DMS 273 treated with DMSO at 0.1 percent for 48 hours (cell line): ENCODE measurements around the gene C5AR1.
"Not testable (repeated sequence)": the region's sequence is repeated elsewhere in the genome, so short reads cannot be mapped to it uniquely, and the experiment has no call there.

Experiments
- DNase-seq: peaks from one replicate; lab custom pipeline; 2025; lab: John Stamatoyannopoulos, UW

Gene C5AR1

GRCh38 chr19:47309608-47310007 is at the start of gene C5AR1:
Gene C5AR1 (plus strand): TSS chr19:47309861. CDS start chr19:47309896, 35 bp downstream.
- no peak for DNase-seq

DNA sequence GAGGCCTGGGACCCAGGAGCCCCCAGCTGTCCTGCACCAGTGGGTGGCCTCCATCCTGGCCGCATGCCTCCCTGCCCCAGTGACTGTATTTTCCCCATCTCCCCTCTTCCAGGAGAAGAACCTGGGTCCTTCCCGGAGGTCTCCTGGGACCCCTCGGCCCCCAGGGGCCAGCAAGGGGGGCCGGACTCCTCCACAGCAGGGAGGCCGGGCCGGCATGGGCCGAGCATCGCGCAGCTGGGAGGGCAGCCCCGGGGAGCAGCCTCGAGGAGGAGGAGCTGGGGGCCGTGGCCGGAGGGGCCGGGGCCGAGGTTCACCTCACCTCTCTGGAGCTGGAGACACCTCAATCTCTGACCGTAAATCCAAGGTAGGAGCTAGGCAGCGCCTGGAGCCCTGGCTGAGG is 49.2 kb upstream of the C5AR1 start:
- no peak for DNase-seq

GRCh38 chr19:47261946-47262793 is 47.5 kb upstream of the C5AR1 start:
- not testable (repeated sequence) for DNase-seq

DNA sequence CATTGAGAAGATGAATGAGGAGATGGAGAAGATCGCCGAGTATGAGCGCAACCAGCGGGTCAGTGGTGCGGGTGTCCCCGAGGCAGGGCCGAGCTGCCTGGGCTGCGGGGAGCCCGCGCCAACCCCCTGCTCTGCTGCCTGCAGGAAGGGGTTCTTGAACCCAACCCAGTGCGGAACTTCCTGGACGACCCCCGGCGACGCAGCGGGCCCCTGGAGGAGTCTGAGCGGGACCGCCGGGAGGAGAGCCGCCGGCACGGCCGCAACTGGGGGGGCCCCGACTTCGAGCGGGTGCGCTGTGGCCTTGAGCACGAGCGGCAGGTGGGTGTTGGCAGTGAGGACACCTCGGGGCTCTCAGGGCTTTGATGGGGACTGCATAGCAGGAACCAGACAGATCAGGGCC is 45.0 kb upstream of the C5AR1 start:
- DNase-seq, result no peak

GRCh38 chr19:47266401-47266941 is 43.2 kb upstream of the C5AR1 start:
- no peak for DNase-seq

- DNase-seq, result no peak
Measured at GRCh38 chr19:47267350-47267759, 42.3 kb upstream of the C5AR1 start.

DNA sequence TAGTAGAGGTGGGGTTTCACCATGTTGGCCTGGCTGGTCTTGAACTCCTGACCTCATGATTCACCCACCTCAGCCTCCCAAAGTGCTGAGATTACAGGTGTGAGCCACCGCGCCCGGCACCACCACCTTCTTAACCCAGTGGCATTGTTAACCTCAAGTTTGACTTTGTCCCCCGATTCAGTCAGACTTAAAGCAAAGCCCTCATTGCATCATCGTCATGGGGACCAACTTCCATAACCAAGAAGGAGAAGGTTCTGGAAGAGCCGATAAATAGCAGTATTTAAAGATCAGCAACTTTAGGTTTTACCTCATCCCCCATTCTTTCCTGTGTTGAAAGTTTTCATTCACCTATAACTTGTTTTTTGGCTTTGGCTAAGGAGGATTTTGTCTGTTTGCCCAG is 41.6 kb upstream of the C5AR1 start:
- DNase-seq, result no peak

DNA sequence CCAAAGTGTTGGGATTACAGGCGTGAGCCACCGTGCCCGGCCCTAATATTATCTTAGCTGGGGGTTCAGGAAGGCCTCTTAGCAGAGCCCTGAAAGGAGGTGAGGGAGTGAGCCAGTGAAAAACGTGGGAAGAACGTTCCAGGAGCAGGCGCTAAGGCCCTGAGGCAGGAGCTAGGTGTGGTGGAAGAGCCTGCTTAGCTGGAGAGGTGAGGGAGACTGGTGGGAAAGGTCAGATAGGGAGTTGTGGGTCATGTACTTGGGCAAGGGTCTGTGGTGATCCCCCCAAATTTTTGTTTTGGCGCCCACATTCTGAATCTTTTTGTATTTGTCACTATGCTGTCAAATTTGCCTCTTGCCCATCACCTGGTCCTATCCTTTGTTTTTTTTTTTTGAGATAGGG is 40.1 kb upstream of the C5AR1 start:
- DNase-seq, result no peak

- DNase-seq, result no peak
Measured at GRCh38 chr19:47270408-47270807, 39.3 kb upstream of the C5AR1 start.

DNA sequence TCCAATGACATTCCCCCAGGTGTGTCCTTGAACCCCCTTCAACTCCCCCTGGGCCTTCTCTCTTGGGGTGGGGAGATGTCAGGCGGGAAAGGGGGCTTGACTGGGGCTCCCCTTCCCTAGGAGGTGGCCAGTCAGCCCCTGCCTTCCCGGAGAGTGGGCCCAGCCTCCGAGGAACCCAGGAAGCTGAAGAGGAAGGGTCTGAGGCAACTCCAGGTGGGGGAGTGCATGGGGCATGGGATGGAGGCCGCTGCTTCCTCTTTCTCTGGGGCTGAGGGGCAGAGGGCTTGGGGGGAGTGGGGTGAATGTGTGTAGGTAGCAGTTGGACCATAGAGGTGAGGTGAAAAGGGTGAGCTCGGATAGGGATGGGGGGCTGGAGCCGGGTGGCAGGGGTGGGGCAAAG is 37.7 kb upstream of the C5AR1 start:
- DNase-seq, result no peak

DNA sequence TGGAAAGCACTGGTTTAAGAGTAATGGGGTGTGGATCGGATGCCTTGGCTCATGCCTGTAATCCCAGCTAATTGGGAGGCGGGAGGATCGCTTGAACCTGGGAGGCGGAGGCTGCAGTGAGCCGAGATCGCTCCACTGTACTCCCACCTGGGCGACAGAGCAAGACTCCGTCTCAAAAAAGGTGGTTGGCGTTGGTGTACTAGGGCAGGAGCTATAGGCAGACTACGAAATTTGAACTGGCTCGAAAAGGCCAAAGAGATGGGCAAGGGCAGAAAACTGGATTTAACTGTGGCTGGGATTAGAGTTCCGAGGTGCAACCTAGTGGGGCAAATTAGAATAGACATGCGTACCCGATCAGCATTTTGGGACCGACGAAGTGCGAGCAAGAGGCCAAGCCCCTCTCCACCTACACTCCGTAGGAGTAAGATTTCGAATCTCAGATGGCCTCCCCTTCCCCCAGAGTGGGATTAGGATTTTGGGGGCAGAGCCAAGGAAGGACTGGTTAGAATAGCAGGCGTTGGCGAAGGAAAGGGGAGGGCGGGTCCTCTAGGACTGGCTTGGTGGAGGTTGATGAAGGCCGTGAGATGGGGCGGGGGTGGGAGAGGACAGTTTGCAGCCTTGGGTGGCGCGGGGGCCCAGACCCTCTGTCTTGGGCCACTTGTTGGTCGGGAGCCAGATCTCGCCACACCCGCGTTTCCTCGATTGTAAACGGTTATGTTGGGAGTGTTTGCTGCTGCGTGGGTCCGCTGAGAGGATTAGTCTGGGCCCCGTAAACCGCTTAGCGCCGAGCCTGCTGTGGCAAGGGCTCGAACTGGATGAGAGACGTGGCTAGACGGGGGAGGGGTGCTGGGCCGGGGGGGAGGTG is 37.0 kb upstream of the C5AR1 start:
- DNase-seq, result no peak

- peak; percentile 80 for DNase-seq
Measured at GRCh38 chr19:47273313-47274070, 36.2 kb upstream of the C5AR1 start.

- DNase-seq, result peak; percentile 84
Measured at GRCh38 chr19:47274071-47274890, 35.4 kb upstream of the C5AR1 start, which contains the start of gene INAFM1. Gene INAFM1 (plus strand): TSS chr19:47274885. CDS start chr19:47274920, 35 bp downstream.

GRCh38 chr19:47274891-47275761 is 34.5 kb upstream of the C5AR1 start:
- DNase-seq, result no peak

DNA sequence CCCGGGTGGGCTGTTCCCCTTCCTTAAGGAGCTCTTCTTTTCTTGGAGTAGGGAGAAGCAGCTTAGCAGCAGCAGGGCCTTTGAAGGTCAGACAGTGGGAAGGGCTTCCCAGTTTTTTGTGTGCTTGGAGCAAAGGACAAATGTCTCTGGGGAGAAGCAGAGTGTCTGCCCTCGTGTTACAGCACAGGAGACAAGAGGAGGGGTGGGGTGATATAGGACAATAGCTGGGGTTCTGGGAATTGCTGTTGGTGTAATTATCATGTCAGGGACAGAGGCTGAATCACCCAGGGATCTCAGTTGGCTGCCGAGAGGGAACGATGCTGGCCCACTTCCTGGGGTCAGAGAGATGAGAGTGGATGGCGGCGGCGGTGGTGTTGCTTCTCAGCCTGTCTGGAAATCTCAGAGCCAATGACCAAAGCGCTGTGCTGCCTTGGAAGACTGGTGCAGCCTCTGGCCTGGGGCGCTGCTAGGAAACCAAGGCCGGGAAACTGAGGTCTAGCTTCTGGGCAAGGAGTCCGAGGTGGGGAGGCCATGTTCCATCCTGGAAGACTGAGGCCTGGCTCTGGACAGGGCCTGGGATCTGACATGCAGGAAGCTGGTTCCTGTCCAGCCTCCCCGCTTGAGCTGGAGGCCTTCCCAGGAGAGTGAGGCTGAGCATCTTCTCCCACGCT is 33.7 kb upstream of the C5AR1 start:
- DNase-seq, result no peak

DNA sequence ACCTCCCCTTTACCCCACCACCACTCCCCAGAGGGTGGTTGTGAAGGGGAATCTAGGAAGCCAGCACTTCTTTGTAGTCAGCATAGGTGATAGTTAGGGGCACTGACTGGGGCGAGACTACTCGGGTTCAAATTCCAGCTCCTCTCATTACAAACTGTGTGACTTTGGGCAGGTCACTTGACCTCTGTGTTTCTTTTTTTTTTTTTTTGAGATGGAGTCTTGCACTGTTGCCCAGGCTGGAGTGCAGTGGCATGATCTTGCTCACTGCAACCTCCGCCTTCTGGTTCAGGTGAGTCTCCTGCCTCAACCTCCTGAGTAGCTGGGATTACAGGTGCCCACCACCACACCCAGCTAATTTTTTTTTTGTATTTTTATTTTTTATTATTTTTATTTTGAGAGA is 33.1 kb upstream of the C5AR1 start:
- not testable (repeated sequence) for DNase-seq

DNA sequence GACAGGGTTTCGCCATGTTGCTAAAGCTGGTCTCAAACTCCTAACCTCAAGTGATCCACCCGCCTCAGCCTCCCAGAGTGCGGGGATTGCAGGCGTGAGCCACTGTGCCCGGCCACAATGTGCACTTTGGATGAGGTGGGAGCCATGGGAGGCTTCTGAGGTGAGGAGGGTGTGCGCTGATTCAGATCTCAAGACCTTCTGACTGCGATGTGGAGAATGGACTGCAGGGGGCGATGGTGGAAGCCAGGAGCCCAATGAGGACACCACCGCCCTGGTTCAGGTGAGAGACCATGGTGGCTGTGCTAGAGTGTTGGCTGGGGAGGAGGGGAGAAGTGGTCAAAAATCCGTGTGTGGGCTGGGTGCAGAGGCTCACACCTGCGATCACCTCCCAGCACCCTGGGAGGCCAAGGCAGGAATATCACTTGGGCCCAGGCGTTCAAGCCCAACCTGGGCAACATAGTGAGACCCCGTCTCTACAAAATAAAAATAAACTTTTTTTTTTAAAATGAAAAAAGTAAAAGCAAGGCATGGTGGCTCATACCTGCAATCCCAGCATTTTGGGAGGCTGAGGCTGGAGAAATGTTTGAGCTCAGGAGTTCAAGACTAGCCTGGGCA is 29.4 kb upstream of the C5AR1 start:
- no peak for DNase-seq

GRCh38 chr19:47283405-47284059 is 26.1 kb upstream of the C5AR1 start:
- DNase-seq, result no peak
